Stimulated activated CD8-positive, alpha-beta memory T cell treated with anti-CD3 and anti-CD28 coated beads, Interleukin-15, amount 100 ng/mL, for 1 hour (primary cell): ENCODE data around the gene LCK.
A peak's percentile ranks its signal among the peaks of the same experiment; 100 is the strongest.
"Not testable (repeated sequence)": the region's sequence is repeated elsewhere in the genome, so short reads cannot be mapped to it uniquely, and the experiment has no call there.

Source experiments
- DNase-seq: peaks from one replicate; pipeline ENCODE4 v3.0.0-alpha.2; 2020; ENCODE audit warnings: low read depth

LCK gene

DNA sequence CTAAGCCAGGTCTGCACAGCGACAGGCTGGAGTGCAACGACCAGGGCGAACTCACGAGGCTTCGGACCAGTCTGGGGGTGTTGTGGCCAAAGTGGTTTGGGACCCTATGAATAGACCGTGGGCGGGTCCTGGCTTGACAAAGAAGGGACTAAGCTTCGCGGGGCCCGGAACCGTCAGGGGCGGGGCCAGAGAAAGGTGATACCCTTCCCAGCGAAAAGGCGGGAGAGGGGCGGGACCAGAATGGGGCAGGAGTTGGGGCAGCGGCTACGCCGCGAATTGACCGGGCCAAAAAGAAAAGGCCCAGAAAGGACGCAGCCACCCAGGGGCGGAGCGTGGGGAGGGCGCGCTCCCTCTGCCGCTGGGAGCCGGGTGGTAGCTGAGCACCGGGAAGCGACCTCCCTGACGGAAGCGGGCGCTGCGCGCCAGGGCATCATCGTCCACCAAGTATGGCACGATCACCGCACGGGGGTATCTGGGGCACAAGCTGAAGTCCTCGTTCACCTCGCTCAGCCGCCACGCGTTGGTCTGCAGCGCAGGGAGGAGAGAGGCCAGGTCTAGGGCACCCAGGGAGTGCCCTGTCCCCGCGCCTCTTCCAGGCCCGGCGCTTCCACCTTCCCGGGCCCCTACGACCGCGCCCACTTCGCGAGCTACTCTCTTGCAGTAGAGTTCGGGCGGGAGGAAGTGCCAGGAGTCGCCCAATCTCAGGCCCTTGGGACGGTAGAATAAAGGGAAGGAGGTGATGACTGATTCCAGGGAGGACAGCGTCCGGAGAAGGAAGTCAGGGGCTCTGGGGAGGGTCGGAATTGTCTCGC, 10.7 kb upstream of the LCK start:
- DNase-seq = peak; percentile 35

DNA sequence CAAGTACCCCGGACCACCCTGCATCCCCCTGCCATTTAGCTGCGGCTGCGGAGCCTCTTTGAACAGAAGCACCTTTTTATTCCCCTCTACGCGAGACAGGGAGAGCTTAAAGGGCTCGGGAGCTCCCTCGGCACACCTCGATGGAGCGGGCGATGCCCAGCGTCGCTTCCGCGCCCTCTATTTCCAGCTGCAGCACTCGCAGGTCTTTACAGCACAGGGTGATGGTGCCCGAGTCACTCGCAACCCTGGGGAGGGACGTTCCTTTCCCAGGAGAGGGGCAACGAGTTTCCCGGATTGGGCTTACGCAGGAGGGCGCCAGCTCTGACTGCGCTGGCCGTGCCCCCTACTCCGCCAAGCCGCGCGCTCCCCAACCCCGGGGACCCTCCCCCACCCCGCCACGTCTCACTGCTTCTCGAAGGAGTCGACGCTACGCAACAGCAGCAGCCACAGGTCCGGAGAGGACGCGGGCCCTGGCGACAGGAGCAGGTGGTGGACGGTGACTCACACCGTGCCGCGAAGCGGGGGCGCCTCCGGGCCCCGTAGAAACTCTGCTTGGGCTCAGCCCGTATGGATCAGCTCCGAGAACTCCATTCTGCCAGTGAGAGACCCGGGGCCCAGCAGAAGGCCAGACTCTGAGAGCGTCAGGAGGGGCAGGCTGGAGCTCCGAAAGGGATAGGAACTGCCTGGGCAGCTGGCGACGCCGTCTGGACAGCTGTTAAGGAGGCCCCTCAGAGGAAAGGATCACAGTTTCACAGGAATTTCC, 9.9 kb upstream of the LCK start:
- no peak for DNase-seq

DNA sequence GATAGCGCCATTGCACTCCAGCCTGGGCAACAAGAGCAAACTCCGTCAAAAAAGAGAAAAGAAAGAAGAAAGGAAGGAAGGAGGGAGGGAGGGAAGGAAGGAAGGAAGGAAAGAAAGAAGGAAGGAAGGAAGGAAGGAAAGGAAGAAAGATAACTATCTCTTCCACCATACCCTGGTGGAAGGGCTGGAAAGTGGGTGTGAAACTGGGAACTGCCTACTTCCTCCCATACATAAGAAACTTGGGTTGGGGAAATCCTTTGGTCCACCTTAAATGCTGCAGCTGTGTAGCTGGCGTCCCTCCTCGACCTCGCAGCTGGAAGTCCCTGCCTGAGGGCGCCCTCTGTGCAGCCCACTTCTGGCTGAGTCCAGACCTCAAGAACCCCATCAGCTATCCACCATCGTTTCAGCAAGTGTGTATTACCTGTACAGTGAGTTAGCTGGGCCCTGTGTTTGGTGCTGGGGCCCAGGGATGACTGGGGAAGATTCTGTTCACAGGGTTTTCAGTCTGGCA, 8.7 kb upstream of the LCK start:
- no peak for DNase-seq

DNA sequence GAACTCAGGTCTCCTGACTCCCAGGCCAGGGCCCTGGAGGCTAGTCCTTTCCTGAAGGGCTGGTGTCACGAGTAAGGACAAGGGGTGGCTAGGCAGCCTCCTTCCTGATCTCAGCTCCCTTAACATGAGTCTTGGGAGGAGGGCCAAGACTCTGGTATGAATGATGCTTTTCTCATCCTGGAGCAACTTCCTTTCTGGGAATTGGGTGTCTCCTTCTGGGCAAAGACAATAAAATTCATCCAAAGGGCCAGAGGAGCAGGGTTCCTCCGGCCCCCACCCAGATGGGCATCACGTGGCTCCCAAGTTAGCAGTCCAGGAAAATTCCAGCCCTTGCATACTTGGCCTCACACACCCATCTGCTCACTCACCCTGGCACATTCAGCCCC, 4.2 kb upstream of the LCK start, which contains the start of gene FAM167B:
Gene FAM167B (plus strand): TSS at position 335 of the 386 bp plus-strand sequence. CDS start 200 bp downstream, outside the sequence.
- DNase-seq = no peak

DNA sequence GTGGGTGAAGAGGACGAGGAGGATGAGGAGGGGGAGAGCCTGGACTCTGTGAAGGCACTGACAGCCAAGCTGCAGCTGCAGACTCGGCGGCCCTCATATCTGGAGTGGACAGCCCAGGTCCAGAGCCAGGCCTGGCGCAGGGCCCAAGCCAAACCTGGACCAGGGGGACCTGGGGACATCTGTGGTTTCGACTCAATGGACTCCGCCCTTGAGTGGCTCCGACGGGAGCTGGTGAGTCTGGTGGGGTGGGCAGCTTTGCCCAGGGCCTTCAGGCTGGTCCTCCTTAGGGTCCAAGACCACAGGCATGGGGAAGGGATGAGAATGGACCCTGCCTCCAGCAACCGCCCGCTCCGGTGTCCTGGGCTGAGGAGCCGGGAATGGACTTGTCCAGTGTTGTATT, 3.6 kb upstream of the LCK start:
- no peak for DNase-seq

DNA sequence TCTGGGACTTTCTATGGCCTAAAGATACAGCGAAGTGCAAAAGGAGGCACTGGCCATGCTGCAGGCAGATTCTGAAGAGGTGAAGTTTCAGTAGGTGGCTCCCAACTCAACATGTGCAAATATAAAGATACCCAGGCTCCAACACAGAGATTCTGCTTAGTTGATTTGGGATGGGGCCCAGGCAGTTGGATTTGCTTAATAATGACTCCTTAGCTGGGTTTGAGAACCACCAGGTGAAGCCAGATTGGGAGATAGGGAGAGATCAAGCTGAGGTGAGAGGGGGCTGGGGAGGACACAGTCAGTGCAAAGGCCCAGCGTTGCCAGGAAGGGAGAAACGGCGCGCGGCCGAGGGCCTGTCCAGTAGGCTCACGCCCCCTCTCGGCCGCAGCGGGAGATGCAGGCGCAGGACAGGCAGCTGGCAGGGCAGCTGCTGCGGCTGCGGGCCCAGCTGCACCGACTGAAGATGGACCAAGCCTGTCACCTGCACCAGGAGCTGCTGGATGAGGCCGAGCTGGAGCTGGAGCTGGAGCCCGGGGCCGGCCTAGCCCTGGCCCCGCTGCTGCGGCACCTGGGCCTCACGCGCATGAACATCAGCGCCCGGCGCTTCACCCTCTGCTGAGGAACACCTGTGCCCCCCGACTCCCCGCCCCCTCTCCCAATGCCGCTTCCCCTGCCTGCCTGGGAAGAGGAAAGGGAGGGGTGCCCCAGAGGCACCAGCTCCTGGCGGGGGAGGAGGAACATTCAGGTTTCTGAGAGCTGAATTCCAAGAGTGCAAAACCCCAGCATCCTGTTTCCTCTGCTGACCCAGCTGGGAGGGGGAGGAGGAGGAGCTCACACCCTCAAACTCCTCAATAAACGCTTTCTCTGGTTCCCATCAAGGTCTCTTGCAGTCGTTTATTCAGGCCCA, 2.8 kb upstream of the LCK start:
- peak; percentile 56 for DNase-seq

DNA sequence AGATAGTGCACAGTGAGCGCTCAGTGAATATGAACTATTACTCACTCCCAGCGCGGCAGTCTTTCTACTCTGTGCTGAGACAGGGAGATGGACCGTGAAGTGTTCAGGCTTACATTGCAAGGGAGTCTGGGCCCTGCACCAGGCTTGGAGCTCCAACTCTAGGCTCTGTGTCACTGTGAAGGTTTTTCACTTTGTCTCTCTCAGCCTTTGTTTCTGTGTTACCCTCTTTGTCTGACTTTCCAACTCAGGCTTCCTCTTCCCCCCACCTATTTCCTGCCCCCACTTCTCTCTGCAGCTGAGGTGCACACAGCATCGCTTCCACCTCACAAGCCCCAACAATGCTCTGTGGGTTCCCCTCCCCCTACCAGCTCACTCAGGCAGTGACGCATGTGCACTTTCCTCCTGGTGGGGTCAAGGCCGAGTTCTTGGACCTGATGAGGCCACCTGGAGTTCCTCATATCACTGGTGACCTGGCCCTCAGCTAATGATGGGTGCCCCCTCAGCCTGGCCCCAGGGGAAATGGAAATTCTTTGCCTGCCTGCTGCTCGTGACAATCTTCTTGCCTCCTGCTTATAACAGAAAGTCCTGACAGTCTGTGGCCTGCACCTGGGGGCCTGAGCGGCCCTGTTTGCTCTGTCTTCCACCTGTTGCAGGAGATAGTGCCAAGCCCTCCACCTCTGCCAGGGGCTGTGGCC, 1.1 kb upstream of the LCK start:
- peak; percentile 52 for DNase-seq

DNA sequence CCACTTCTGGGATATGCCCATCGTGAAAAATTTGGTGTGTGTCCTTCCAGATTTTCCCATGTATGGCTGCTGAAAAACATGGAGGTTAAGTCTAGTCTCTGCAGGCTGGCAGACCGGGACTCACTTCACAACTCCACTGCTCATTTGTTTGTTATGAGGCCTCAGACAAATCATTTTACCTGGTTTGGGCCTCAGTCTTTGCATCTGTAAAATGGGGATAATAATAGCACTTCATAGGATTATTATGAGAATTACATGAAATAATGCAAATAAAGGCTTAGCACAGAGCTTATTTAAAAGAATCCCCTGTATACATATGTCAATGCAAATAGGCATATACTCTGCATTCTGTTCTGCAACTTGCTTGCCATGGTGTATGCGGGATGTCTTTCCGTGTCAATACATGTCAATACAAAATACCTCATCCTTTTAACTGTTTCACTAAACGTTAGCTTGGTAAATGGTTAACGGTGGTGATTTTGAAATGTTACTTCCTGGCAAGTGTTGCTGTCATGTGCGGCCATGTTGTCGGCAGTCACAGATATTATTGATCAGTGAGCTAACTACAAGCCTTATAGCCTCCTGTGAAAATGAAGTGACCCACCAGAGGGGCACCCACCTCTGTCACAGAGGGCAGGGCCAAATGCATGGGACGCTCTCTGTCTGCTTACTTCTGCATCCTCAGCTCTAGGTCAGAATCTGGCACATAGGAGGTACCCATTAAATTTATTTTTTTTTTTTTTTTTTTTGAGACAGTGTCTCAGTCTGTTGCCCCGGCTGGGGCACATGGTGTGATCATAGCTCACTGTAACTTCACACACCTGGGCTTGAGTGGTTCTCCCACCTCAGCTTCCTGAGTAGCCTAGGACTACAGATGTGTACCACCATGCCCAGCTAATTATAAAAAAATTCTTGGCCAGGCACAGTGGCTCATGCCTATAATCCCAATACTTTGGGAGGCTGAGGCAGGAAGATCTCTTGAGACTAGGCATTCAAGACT, 4.3 kb downstream of the LCK start:
- DNase-seq = no peak

DNA sequence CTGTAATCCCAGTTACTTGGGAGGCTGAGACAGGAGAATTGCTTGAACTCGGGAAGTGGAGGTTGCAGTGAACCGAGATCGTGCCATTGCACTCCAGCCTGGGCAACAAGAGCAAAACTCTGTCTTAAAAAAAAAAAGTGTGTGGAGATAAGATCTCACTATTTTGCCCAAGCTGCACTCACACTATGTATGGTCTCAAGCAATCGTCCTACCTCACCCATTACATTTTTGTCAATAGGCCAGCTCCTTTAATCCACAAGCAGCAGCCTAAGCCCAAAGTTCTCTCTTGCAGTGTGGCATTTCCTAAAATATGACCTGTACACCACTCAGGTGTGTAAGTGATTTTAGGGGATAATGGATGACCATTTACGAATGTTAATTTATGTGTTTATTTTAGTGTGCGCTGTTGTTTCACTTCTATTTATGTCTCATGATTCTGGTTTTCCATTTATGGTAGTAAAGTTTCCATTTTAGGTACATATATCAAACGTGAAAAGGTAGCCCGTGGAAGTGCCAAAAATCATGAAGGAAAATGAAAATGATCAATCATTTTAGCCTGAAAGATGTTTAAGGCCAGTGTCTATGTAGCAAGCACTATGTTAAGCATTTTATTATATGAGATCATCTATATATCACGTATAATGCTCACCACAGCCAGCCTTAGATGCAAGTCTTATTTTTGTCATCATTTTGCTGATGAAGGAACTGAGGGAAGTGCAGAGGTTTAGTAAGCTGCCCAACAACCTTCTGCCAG, 5.6 kb downstream of the LCK start:
- DNase-seq = no peak

DNA sequence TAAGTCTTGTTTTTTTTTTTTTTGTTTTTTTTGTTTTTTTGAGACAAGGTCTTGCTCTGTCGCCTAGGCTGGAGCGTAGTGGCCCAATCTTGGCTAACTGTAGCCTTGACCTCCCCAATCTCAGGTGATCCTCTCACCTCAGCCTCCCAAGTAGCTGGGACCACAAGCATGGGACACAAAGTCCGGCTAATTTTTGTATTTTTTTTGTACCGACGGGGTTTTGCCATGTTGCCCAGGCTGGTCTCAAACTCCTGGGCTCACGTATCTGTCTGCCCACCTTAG, 6.1 kb downstream of the LCK start:
- DNase-seq = no peak

DNA sequence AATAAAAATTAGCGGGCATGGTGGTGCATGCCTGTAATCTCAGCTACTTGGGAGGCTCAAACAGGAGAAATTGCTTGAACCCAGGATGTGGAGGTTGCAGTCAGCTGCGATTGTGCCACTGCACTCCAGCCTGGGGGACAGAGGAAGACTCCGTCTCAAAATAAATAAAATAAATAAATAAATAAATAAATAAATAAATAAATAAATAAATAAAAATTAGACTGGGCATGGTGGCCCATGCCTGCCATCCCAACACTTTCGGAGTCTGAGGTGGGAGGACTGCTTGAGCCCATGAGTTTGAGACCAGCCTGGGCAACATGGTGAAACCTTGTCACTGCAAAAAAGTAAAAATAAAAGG, 12.2 kb downstream of the LCK start:
- DNase-seq = not testable (repeated sequence)

DNA sequence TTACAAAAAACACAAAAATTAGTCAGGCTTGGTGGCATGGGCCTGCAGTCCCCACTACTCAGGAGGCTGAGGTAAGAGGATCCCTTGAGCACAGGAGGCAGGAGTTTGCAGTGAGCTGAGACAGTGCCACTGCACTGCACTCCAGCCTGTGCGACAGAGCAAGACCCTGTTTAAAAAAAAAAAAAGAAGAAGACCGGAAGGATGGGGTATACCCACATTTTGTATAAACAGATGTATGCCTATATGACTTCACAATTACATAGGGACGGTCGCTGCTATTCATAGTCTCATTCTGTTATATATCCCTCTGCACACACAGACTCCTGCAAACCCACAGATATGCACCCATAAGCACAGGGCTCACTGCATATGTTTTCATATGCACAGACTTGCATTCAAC, 12.7 kb downstream of the LCK start:
- DNase-seq = no peak

DNA sequence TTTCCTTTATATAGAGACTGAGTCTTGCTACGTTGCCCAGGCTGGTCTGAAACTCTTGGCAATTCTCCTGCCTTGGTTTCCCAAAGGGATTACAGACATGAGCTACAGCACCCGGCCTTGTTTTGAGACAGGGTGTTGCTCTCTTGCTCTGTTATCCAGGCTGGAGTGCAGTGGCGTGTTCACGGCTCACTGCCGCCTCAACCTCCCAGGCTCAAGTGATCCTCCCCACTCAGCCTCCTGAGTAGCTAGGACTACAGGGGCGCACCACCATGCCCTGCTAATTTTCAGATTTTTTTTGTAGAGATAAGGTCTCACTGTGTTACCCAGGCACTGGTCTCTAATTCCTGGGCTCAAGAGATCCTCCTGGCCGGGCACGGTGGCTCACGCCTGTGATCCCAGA, 14.8 kb downstream of the LCK start:
- no peak for DNase-seq

DNA sequence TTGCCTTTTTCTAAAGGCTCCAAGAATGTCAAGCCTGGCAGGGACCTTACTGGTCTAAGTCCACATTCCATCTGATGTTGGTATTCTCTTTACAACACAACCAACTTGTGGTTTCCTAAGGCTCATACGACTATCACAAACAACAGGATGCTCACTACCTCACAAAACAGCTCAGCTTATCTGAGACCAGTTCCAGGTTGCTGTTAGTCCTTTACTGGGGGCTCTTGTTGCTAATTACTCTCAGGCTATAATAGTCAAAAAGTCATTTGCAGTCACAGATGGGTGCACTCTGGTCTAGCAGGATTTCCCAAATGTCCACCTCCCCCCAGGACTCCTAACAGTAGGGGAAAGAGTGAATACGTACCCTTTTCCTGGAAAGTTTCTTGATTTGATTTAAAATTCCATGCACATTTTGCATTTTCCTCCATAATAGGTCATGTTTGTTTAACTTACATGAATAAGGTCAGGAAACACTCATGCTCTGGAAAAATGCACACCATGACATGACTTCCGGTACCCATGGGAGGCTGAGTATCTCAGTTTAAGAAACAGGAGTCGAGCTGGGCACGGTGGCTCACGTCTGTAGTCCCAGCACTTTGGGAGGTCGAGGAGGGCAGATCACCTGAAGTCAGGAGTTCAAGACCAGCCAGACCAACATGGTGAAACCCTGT, 16.0 kb downstream of the LCK start:
- no peak for DNase-seq

DNA sequence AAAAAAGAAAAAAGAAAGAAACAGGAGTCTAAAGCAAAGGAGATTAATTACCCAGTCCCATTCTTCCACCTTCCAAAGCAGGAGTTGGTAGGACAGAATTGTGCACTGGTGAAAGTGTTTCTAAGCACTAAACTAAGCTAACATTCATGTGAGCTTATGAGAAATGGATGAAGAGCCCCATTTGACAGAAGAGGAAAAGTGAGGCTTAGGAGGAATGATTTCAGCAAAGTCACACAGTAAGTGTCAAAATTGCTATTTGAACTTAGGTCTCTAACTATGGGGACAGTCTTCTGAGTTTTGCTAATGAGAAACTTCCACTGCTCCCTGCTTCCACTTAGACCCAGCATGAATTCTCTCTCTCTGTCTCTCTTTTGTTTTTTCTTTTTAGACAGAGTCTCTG, 18.7 kb downstream of the LCK start:
- no peak for DNase-seq

DNA sequence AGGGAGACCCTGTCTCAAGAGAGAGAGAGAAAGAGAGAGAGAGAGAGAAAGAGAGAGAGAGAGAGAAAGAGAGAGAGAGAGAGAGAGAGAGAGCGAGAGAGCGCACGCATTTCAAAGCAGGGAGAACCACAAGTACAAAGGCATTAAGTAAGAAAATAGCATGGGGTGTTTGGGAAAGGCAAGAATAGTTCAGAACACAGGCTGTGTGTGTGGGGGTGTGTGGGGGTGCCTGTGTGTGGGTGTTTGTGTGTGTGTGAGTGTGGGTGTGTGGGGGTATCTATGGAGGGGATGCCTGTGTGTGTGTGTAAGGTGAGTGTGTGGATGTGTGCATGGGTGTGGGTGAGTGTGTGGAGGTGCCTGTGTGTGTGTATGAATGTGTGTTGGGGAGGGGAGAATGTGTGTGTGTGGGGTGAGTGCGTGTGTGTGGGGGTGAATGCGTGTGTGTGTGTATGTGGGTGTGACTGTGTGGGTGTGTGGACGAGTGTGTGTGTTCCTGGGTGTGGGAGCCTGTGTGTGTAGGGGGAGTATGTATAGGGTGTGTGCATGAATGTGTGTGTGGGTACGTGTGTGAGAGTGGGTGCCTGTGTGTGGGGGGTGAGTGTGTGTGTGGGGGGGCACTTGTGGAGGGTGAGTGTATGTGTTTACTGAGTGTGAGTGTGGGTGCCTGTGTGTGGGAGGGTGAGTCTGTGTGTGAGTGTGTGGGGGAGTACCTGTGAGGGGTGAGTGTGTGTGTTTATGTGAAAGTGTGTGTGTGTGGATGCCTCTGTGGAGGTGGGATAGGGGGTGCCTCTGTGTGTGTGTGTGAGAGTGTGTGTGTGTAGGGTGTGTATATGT, 21.7 kb downstream of the LCK start:
- no peak for DNase-seq

DNA sequence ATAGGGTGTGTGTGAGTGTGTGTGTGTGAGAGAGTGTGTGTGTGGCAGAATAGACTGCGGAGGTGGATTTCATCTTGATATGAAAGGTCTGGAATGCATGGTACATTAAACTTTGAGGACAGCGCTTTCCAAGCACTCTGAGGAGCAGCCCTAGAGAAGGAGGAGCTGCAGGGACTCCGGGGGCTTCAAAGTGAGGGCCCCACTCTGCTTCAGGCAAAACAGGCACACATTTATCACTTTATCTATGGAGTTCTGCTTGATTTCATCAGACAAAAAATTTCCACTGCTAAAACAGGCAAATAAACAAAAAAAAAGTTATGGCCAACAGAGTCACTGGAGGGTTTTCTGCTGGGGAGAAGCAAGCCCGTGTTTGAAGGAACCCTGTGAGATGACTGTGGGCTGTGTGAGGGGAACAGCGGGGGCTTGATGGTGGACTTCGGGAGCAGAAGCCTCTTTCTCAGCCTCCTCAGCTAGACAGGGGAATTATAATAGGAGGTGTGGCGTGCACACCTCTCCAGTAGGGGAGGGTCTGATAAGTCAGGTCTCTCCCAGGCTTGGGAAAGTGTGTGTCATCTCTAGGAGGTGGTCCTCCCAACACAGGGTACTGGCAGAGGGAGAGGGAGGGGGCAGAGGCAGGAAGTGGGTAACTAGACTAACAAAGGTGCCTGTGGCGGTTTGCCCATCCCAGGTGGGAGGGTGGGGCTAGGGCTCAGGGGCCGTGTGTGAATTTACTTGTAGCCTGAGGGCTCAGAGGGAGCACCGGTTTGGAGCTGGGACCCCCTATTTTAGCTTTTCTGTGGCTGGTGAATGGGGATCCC, 22.5 kb downstream of the LCK start:
- DNase-seq = peak; percentile 73
